A673 (cell line): ENCODE results near the gene TIGAR.

Source experiments
- CTCF ChIP-seq: fragments of 300-800, 200-600 bp; sonication (generic); conservative IDR thresholded peaks from 2 replicates; pipeline ENCODE4 v1.5.1; 2017; ENCODE audit warnings: low read depth, mild to moderate bottlenecking, antibody characterized with exemption, low read length, moderate library complexity, mixed read lengths
- EZH2 ChIP-seq: fragments of 200-600 bp; sonication (generic); IDR thresholded peaks from 2 replicates; pipeline ENCODE4 v1.6.1; 2017; ENCODE audit warnings: borderline replicate concordance, low read depth, mild to moderate bottlenecking, mixed read lengths, antibody characterized with exemption, low read length; ENCODE audit not compliant: poor library complexity, severe bottlenecking

- TF ChIP-seq CTCF (no peak), EZH2 (no peak)
Measured at GRCh38 chr12:4301932-4302501, 19.0 kb upstream of the TIGAR start.
